HG03064 (cell line): ENCODE measurements around the gene MAPKAP1.

Experiments
- ATAC-seq: cut with Tn5 transposase; IDR thresholded peaks from one replicate; pipeline ENCODE4 v1.9.1; 2021; ENCODE audit warnings: low read depth; ENCODE audit not compliant: unreplicated experiment

Gene MAPKAP1

GRCh38 chr9:125646217-125646616 is 60.8 kb downstream of the MAPKAP1 start:
- no peak for ATAC-seq

GRCh38 chr9:125644819-125645507 is 62.0 kb downstream of the MAPKAP1 start:
- no peak for ATAC-seq

- ATAC-seq: no peak
These were observed 64.7 kb downstream of the MAPKAP1 start for GRCh38 chr9:125642311-125642710.

- ATAC-seq: no peak
These were observed 68.0 kb downstream of the MAPKAP1 start for GRCh38 chr9:125639057-125639456.

GRCh38 chr9:125638239-125639045 is 68.6 kb downstream of the MAPKAP1 start:
- ATAC-seq: no peak

GRCh38 chr9:125637241-125637640 is 69.8 kb downstream of the MAPKAP1 start:
- ATAC-seq: no peak

- ATAC-seq: no peak
These were observed 71.1 kb downstream of the MAPKAP1 start for GRCh38 chr9:125635888-125636287.

GRCh38 chr9:125634040-125634717 is 72.8 kb downstream of the MAPKAP1 start:
- no peak for ATAC-seq

GRCh38 chr9:125633116-125633745 is 73.8 kb downstream of the MAPKAP1 start:
- ATAC-seq: no peak

- ATAC-seq: peak; percentile 51
These were observed 74.5 kb downstream of the MAPKAP1 start for GRCh38 chr9:125632321-125633115.

GRCh38 chr9:125631391-125632085 is 75.5 kb downstream of the MAPKAP1 start:
- no peak for ATAC-seq

- ATAC-seq: no peak
These were observed 76.6 kb downstream of the MAPKAP1 start for GRCh38 chr9:125630436-125630835.

- no peak for ATAC-seq
These were observed 77.6 kb downstream of the MAPKAP1 start for GRCh38 chr9:125629446-125629845.

- ATAC-seq: no peak
These were observed 80.8 kb downstream of the MAPKAP1 start for GRCh38 chr9:125626187-125626586.

- no peak for ATAC-seq
These were observed 85.8 kb downstream of the MAPKAP1 start for GRCh38 chr9:125621170-125621569.

GRCh38 chr9:125620216-125620615 is 86.8 kb downstream of the MAPKAP1 start:
- no peak for ATAC-seq

- no peak for ATAC-seq
These were observed 89.9 kb downstream of the MAPKAP1 start for GRCh38 chr9:125617087-125617486.

GRCh38 chr9:125613141-125613540 is 93.9 kb downstream of the MAPKAP1 start:
- ATAC-seq: no peak

- ATAC-seq: no peak
These were observed 94.4 kb downstream of the MAPKAP1 start for GRCh38 chr9:125612616-125613015.
